HG03103 (cell line): Measurements from ENCODE around the gene CCDC127.
"Not testable (repeated sequence)": the region's sequence is repeated elsewhere in the genome, so short reads cannot be mapped to it uniquely, and the experiment has no call there.

Experiments used
- ATAC-seq: cut with Tn5 transposase; IDR thresholded peaks from one replicate; pipeline ENCODE4 v1.9.1; 2021; ENCODE audit warnings: low read depth; ENCODE audit not compliant: unreplicated experiment

Gene CCDC127

GRCh38 chr5:234450-234849, 16.5 kb upstream of the CCDC127 start:
- no peak for ATAC-seq

GRCh38 chr5:233426-233825, 15.5 kb upstream of the CCDC127 start:
- ATAC-seq: not testable (repeated sequence)

- no peak for ATAC-seq
Observed at GRCh38 chr5:231661-232060, 13.7 kb upstream of the CCDC127 start.

- no peak for ATAC-seq
Observed at GRCh38 chr5:230711-231110, 12.8 kb upstream of the CCDC127 start.

- no peak for ATAC-seq
Observed at GRCh38 chr5:228886-229285, 10.9 kb upstream of the CCDC127 start.

- ATAC-seq: not testable (repeated sequence)
Observed at GRCh38 chr5:227375-227774, 9.4 kb upstream of the CCDC127 start.

GRCh38 chr5:225334-225733, 7.4 kb upstream of the CCDC127 start:
- no peak for ATAC-seq

- ATAC-seq: no peak
Observed at GRCh38 chr5:223791-224190, 5.8 kb upstream of the CCDC127 start.

GRCh38 chr5:222951-223715, 5.2 kb upstream of the CCDC127 start:
- not testable (repeated sequence) for ATAC-seq

- ATAC-seq: no peak
Observed at GRCh38 chr5:219991-220390, 2.0 kb upstream of the CCDC127 start.

- no peak for ATAC-seq
Observed at GRCh38 chr5:219460-219863, 1.5 kb upstream of the CCDC127 start.

GRCh38 chr5:218457-219291, 721 bp upstream of the CCDC127 start:
- ATAC-seq: peak; percentile 8

- ATAC-seq: not testable (repeated sequence)
Observed at GRCh38 chr5:216076-216475, 1.9 kb downstream of the CCDC127 start.

- ATAC-seq: not testable (repeated sequence)
Observed at GRCh38 chr5:215256-215655, 2.7 kb downstream of the CCDC127 start.

GRCh38 chr5:213803-214395, 4.1 kb downstream of the CCDC127 start:
- ATAC-seq: no peak

- ATAC-seq: no peak
Observed at GRCh38 chr5:208449-209114, 9.4 kb downstream of the CCDC127 start.

GRCh38 chr5:207599-207998, 10.4 kb downstream of the CCDC127 start:
- no peak for ATAC-seq

- ATAC-seq: no peak
Observed at GRCh38 chr5:206927-207536, 10.9 kb downstream of the CCDC127 start.

GRCh38 chr5:206406-206805, 11.5 kb downstream of the CCDC127 start:
- ATAC-seq: no peak

GRCh38 chr5:204966-205670, 12.8 kb downstream of the CCDC127 start:
- ATAC-seq: no peak
